ENCODE results near the gene EGFLAM. TPM values are rescaled to one million over a fixed set of nuclear protein-coding genes. Genes with fewer than 3 reads are reported as not detected.

EGFLAM gene
- total and polyA plus RNA-seq, 2 of the 4 experiments (the other 2 are of a cell fraction), result 0.77 to 1.1 TPM

- no peak for TF ChIP-seq CTCF (conservative IDR thresholded peaks at IDR 0.05; ENCODE audit: low read depth, low read length)
Observed at GRCh38 chr5:38448568-38449350, 190.4 kb downstream of the EGFLAM start (continued).

DNA sequence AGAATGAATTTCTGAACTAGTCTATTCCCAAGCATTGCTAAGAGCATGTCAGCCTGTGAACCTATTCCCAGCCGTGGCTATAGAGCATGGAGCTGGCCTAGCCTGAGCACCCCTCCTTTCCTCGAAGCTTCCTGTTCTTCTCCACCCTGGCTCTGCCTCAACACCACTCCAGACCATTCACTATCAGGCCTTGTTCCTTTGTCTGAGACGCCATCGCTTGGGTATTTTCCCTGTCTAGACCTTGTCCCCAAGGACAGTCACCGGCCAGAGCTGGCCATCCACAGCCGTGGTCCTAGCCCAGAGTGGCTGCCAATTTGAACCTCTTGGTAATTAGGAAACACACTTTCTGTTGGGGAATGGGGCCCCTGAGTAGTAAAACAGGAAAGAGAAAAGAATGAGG is 192.3 kb downstream of the EGFLAM start:
- H4K8ac ChIP-seq (ENCODE audit: low read depth in 2 of 2, low read length in 2 of 2), result no peak overlapping the region
- H3K27me3 ChIP-seq (ENCODE audit: control insufficient read depth, insufficient read depth, low read length), result 0 out of 2 replicates have a peak, but pooled peaks cover 9% of the 10 kb centered on the region
- no peak overlapping the region for H2BK15ac ChIP-seq (ENCODE audit: low read depth, low read length)
- no peak overlapping the region for H3K23ac ChIP-seq (ENCODE audit: low read depth, low read length)
- H3K4me1 ChIP-seq (ENCODE audit: control insufficient read depth, insufficient read depth, low read length), result no peaks in the 10 kb centered on the region
- no peak overlapping the region for H3K18ac ChIP-seq (ENCODE audit: low read depth, low read length)
- no peak overlapping the region for H3K4me2 ChIP-seq (ENCODE audit: low read depth, low read length)
- DNase-seq, result no peak
- no peak overlapping the region for H3K9ac ChIP-seq (ENCODE audit: low read depth, low read length)
- H4K5ac ChIP-seq (ENCODE audit: low read depth, low read length), result no peak overlapping the region
- in situ Hi-C loops (cut with MboI; ENCODE audit: low sequenced_read_pairs) (no loop called here), intact Hi-C loops (cut with micrococcal nuclease) (no loop called here), dilution Hi-C loops (cut with HindIII; ENCODE audit: low sequenced_read_pairs, unreplicated experiment) (no loop called here)
- no peak overlapping the region for H3K4ac ChIP-seq (ENCODE audit: low read depth, low read length)
- H2AK5ac ChIP-seq (ENCODE audit: low read depth, low read length), result no peak overlapping the region
- ATAC-seq (ENCODE audit: low read depth), result no peak
- ChIA-PET POLR2A (ENCODE audit: unreplicated experiment) (no interaction called here), CTCF (no interaction called here)
- no peak overlapping the region for H3K56ac ChIP-seq (ENCODE audit: extremely low read depth, insufficient read depth, low read length)
- no peak overlapping the region for H2AFZ ChIP-seq (replicated peaks; ENCODE audit: low read length, poor library complexity)
- H3K9me3 ChIP-seq (ENCODE audit: control insufficient read depth, insufficient read depth, low read length), result no peaks in the 10 kb centered on the region
- H3K4me3 ChIP-seq (ENCODE audit: insufficient read depth, low read depth, low read length), result no peak overlapping the region
- H2BK120ac ChIP-seq (ENCODE audit: low read depth, low read length), result no peak overlapping the region
- no peaks in the 10 kb centered on the region for H3K36me3 ChIP-seq (ENCODE audit: control insufficient read depth, insufficient read depth, low read length)
- no TSS peak for BruUV-seq (replicated peaks)
- H4K91ac ChIP-seq (ENCODE audit: insufficient read depth, low read depth, low read length), result no peak overlapping the region
- H2BK5ac ChIP-seq (ENCODE audit: low read depth, low read length, poor library complexity, severe bottlenecking), result no peak overlapping the region
- H3K14ac ChIP-seq (replicated peaks; ENCODE audit: low read depth, low read length), result no peak overlapping the region
- H2BK20ac ChIP-seq (ENCODE audit: low read depth, low read length), result no peak overlapping the region
- no peak overlapping the region for H3K27ac ChIP-seq (ENCODE audit: insufficient read depth, low read length)
- H4K20me1 ChIP-seq (ENCODE audit: insufficient read depth, low read length), result no peaks in the 10 kb centered on the region
- 90% methylated on average over 2 of the region's 6 CpGs; no CpG with 5 or more reads in 1 of the 2 experiments for WGBS, 2 experiments (ENCODE audit: extremely low coverage in 2 of 2, insufficient read length in 1 of 2)
- H3K79me1 ChIP-seq (ENCODE audit: low read depth in 1 of 2, low read length in 2 of 2), result no peaks in the 10 kb centered on the region
- 0 out of 2 replicates have a peak, but pooled peaks cover 4% of the 10 kb centered on the region for H3K9me1 ChIP-seq (ENCODE audit: insufficient read depth, low read length)
- no peak overlapping the region for H2AK9ac ChIP-seq (replicated peaks; ENCODE audit: low read depth, low read length, poor library complexity)
- TF ChIP-seq ELK1 (IDR thresholded peaks at IDR 0.05; ENCODE audit: borderline replicate concordance, low read depth, low read length) (no peak), CHD1 (IDR thresholded peaks at IDR 0.05; ENCODE audit: low read depth, low read length) (no peak), BHLHE40 (IDR thresholded peaks at IDR 0.05; ENCODE audit: low read depth, low read length) (no peak), CTCF (conservative IDR thresholded peaks at IDR 0.05; ENCODE audit: low read depth, low read length) (no peak), RAD21 (IDR thresholded peaks at IDR 0.05; ENCODE audit: low read length) (no peak), SMC3 (IDR thresholded peaks at IDR 0.05; ENCODE audit: low read depth, low read length) (no peak), MAFK (IDR thresholded peaks at IDR 0.05; ENCODE audit: low read depth, low read length) (no peak), MAZ (IDR thresholded peaks at IDR 0.05; ENCODE audit: borderline replicate concordance, low read depth, low read length) (no peak), FOS (IDR thresholded peaks at IDR 0.05; ENCODE audit: low read depth, low read length) (no peak), RCOR1 (IDR thresholded peaks at IDR 0.05; ENCODE audit: insufficient replicate concordance, low read length) (no peak), POLR2A (IDR thresholded peaks at IDR 0.05; ENCODE audit: low read depth, low read length) (no peak)

All from IMR-90 (cell line).